Left cardiac atrium (tissue), 4 donors: ENCODE data around the gene ASB4. TPM values are rescaled to one million over a fixed set of nuclear protein-coding genes. Genes with fewer than 3 reads are reported as not detected.
"Not testable (repeated sequence)": the region's sequence is repeated elsewhere in the genome, so short reads cannot be mapped to it uniquely, and the experiment has no call there.

Source experiments
- ATAC-seq, 2 donors: fragments of 200-7000 bp; cut with Tn5 transposase; one replicate each; pipeline ENCODE4 v1.9.1; 2020; ENCODE audit warnings: mild to moderate bottlenecking in 2 of 2, moderate library complexity in 2 of 2
- DNase-seq: peaks from one replicate; pipeline ENCODE4 v3.0.0-alpha.2; 2020
- intact Hi-C, 2 donors: fragments of 100-400 bp; cut with DNase I; formaldehyde crosslinking; loops; one replicate each; pipeline versions ENCODE4 v1.14.1 to v1.15.1; 2022 to 2023
- total RNA-seq, 2 donors: library from RNA; stranded (reverse); fragmentation: NEBNext Ultra II Directional; extraction: Animal tissue kit (Norgen Biotek cat#: 25700); gene quantifications; one replicate each; pipeline ENCODE4 v1.2.1, GENCODE V29; 2021
- donor health status: DM: no; HTN: yes; CAD: no.
- donor health status: DM: no; HTN: yes; CAD: no; lungs with severe emphysema.
- donor health status: DM: yes; HTN: yes; CAD: no.
- donor health status: Dilated cardiomyopathy.

ASB4 gene
- total RNA-seq, 2 donors from 2014 or later, result 0.71 to 3.5 TPM

DNA sequence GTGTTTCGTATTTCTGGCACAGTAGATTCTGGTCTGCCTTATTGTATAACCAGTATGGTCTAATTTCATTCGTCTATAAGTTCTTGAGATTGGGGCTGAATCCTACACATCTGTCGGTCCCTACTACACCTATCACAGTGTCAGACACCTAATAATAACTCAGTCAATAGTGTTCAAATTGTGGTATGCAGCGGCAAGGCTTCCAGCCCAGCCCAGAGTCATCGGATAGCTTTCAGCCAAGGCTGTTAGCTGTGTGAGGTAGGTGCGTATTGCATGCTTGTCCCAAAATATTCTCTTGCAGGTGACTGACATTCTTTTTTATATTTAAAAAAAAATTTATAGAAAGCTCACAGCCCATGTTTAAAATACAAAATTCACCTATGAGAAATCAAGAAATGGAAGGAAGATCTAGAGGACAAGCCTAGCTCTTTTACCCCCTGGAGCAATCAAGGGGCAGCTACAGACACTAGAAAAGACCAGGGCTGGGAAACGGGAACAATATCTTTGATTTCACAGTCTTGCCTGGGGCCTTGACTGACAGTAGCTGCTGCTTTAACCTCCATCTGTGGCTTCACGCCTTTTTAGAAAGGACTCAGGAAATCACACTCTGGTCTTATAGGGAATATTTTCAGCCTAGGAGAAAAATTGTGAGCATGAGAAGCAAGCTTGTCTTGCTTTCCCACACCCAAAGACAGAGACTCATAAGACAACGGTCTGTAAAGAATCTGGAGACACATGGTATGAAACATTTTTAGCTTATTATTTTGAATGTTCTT is 9.5 kb upstream of the ASB4 start:
- intact Hi-C loops, result loop anchor here (10.0 kb wide), 2 partner anchors 1021 to 1041 kb away; no protein-coding TSS in a partner anchor
- no peak for ATAC-seq
- DNase-seq, result no peak

GRCh38 chr7:95476904-95477594 is 8.7 kb upstream of the ASB4 start:
- DNase-seq, result peak; percentile 72
- intact Hi-C loops, result loop anchor here (10.0 kb wide), 2 partner anchors 1022 to 1042 kb away; no protein-coding TSS in a partner anchor
- ATAC-seq, result peak; percentile 79 to 82

- intact Hi-C loops, result loop anchor here (10.0 kb wide), 2 partner anchors 1024 to 1044 kb away; no protein-coding TSS in a partner anchor
- DNase-seq, result peak; percentile 22
- ATAC-seq, result peak in 1 of 2 donors; percentile 68
These were observed 7.3 kb upstream of the ASB4 start for GRCh38 chr7:95478272-95479037.

DNA sequence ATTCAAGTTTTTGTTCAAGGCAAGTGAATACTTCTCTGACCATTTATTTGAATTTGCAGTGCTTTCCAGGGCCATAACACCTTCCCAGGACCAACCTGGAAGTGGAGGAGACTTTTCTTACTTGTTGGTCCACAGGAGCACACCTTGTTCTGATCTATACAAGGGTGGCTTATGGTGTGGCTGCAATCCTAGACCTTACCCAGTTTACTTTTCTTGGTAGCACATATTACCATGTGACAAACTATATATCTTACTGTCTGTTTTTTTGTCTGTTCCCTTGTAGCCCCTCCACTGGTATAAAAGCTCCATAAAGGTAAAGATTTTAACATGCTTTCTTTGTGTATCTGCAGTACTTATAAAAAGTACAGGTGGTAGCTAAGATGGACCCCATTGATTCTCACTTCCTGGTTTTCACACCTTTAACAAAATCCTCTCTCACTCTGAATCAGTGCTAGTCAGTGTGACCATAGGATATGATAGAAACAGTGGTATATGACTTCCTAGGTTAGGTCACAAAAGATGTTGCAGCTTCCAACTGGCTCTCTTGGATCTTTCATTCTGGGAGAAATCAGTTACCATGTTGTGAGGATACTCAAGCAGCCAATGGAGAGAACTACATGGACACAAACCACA is 5.6 kb upstream of the ASB4 start:
- no peak for DNase-seq
- ATAC-seq, result no peak
- intact Hi-C loops, result loop anchor here (10.0 kb wide), 2 partner anchors 1025 to 1045 kb away; no protein-coding TSS in a partner anchor

GRCh38 chr7:95481271-95482165 is 4.2 kb upstream of the ASB4 start:
- ATAC-seq (no peak), DNase-seq (no peak)
- intact Hi-C loops, result no loop called here

GRCh38 chr7:95482424-95482823 is 3.3 kb upstream of the ASB4 start:
- intact Hi-C loops, result no loop called here

DNA sequence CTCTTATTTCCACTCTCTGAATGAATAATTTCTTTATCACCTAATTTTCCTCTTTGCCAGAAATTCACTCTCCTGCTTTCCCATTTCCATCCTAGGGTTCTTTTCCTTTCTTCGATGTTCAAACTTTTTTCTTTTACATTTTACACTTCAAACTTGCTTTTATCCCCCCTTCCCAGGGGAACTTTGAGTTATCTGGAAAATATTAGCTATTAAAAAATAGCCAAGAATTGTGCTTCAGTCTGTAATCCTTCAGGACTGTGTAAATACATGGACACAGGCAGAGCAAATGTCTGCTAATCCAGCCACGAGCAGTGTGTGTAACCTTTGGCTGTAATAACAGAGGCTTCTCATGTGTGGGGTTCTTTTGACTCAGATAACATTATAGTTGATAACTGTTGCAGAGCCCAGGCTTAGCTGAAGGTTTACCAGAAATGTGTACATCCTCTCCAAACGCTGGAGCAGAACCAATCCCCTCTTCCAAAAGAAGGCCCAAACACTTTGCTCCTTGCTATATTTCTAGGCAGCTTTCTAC is 4.6 kb downstream of the ASB4 start:
- peak in 1 of 2 donors; percentile 38 for ATAC-seq

More at GRCh38 chr7:95482424-95482823, 3.3 kb upstream of the ASB4 start:
- DNase-seq (no peak), ATAC-seq (no peak)

DNA sequence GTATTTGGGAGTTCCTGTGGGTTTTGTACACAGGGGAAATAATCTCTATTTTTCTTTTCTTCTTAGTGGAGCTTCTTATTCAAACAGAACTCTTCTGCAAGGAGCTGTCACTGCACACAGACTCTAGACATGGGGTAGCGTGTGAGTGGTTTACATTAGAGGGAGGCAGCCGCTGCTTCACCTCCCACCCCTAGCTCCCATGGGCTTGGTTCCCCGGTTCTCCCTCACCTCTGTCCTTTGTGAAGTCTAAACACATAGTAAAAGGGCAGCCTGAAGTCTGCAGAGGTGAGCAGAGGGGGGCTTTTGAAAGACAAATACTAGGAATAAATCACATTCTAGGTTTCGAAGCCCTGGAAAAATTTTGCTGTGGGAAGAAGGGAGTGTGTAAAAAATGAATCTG is 5.5 kb downstream of the ASB4 start:
- intact Hi-C loops, result no loop called here

More for the DNA sequence above, 4.6 kb downstream of the ASB4 start:
- DNase-seq, result no peak
- intact Hi-C loops, result no loop called here

GRCh38 chr7:95491634-95492314 is 6.0 kb downstream of the ASB4 start:
- intact Hi-C loops, result no loop called here
- DNase-seq (no peak), ATAC-seq (no peak)

More for the DNA sequence above, 5.5 kb downstream of the ASB4 start:
- DNase-seq (no peak), ATAC-seq (no peak)

GRCh38 chr7:95493247-95493646 is 7.5 kb downstream of the ASB4 start:
- intact Hi-C loops, result no loop called here
- no peak for ATAC-seq
- DNase-seq, result no peak

- intact Hi-C loops, result no loop called here
- ATAC-seq, result no peak
- no peak for DNase-seq
These were observed 8.1 kb downstream of the ASB4 start for GRCh38 chr7:95493844-95494243.

DNA sequence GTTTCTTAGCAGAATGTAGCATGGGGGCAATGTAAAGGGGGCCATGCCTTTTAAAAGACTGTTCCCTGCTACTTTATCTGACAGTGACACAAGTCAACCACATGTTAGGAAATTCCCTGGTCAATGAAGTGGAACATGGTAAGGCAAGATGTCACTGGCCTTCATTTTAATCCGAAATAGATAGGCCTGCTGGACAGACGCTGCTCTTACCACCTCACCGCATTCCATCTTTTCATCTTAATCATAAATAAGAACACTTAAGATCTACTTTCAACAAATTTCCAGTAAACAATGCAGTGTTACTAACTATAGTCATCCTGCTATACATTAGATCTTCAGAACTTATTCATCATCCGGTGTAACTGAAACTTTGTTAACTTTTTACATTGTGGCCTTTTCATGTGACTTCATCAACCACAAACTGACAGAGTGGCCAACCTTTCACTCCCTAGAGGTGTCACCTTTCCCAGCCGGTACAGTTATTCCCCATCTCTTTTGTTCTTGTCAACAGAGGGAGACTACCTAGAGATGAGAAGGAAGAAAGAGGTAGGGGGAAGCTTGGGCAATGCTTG is 15.6 kb downstream of the ASB4 start:
- intact Hi-C loops, result loop anchor here in 1 of 2 donors (10.0 kb wide), 1 partner anchor 373 kb away; no protein-coding TSS in a partner anchor
- no peak for DNase-seq
- ATAC-seq, result no peak

- no peak for ATAC-seq
- intact Hi-C loops, result loop anchor here in 1 of 2 donors (10.0 kb wide), 1 partner anchor 372 kb away; no protein-coding TSS in a partner anchor
- DNase-seq, result no peak
These were observed 16.7 kb downstream of the ASB4 start for GRCh38 chr7:95502403-95502802.

- ATAC-seq, result no peak
- intact Hi-C loops, result loop anchor here in 1 of 2 donors (10.0 kb wide), 1 partner anchor 371 kb away; no protein-coding TSS in a partner anchor
These were observed 17.8 kb downstream of the ASB4 start for GRCh38 chr7:95503271-95504131.

GRCh38 chr7:95504132-95504588 is 18.4 kb downstream of the ASB4 start:
- DNase-seq, ATAC-seq: not testable (repeated sequence)
- intact Hi-C loops, result loop anchor here in 1 of 2 donors (10.0 kb wide), 1 partner anchor 371 kb away; no protein-coding TSS in a partner anchor

More at GRCh38 chr7:95503271-95504131, 17.8 kb downstream of the ASB4 start:
- DNase-seq, result no peak
